ENCODE data around the gene CDC20B.

CDC20B gene

DNA sequence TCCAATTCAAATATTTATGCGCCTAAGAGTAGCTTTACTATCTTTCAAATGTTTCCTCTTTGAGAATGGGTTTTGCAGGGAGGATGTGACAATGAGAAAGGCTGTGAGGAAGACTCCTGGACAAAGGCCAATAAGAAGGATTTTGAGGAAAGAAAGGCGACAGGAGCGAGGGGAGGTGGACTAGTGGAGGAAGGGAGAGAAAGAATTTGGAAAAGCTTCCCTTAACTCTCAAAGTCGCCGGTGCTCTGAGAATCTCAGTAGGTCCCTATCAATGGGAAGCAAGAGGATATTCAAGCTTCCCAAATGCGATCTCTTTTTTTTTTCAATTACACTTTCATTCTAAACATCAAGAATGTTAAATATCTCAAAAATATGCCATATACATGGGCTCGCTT, 2.8 kb upstream of the CDC20B start:
- TF ChIP-seq, protein P1, sequence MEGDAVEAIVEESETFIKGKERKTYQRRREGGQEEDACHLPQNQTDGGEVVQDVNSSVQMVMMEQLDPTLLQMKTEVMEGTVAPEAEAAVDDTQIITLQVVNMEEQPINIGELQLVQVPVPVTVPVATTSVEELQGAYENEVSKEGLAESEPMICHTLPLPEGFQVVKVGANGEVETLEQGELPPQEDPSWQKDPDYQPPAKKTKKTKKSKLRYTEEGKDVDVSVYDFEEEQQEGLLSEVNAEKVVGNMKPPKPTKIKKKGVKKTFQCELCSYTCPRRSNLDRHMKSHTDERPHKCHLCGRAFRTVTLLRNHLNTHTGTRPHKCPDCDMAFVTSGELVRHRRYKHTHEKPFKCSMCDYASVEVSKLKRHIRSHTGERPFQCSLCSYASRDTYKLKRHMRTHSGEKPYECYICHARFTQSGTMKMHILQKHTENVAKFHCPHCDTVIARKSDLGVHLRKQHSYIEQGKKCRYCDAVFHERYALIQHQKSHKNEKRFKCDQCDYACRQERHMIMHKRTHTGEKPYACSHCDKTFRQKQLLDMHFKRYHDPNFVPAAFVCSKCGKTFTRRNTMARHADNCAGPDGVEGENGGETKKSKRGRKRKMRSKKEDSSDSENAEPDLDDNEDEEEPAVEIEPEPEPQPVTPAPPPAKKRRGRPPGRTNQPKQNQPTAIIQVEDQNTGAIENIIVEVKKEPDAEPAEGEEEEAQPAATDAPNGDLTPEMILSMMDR (IDR thresholded peaks at IDR 0.05; ENCODE audit: low read depth, low read length) = no peak
- peak overlapping the region; percentile 54 for H3K4me3 ChIP-seq (ENCODE audit: low read depth, low read length)

DNA sequence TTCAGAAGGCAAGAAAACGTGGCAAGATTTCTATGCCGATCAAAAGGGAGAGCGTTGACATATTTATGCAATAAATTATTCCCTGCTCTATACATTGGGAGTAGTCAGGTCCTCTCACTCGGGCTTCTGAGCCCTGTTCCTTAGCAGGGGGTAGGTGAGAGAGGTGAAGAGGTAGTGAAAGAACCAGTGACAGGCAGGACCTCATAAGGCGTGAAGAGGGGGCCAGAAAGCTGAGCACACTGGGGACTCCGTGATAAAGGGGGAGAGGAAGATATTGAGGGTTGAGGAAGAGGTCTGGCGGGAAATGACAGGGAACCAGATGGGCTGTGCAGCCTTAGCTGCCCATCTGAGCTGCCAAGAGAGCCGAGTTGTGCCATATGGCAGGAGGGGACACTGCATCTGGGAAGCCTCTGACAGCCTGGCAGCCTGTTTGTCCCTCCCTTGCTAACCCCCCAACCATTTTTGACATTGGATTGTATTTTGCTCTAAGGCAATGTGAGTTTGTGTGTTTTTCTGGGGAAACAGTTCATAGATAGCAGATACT, 782 bp upstream of the CDC20B start:
- H3K4me3 ChIP-seq (ENCODE audit: low read depth, low read length) = peak overlapping the region; percentile 65
- TF ChIP-seq, protein P1 (IDR thresholded peaks at IDR 0.05; ENCODE audit: low read depth, low read length) = no peak

DNA sequence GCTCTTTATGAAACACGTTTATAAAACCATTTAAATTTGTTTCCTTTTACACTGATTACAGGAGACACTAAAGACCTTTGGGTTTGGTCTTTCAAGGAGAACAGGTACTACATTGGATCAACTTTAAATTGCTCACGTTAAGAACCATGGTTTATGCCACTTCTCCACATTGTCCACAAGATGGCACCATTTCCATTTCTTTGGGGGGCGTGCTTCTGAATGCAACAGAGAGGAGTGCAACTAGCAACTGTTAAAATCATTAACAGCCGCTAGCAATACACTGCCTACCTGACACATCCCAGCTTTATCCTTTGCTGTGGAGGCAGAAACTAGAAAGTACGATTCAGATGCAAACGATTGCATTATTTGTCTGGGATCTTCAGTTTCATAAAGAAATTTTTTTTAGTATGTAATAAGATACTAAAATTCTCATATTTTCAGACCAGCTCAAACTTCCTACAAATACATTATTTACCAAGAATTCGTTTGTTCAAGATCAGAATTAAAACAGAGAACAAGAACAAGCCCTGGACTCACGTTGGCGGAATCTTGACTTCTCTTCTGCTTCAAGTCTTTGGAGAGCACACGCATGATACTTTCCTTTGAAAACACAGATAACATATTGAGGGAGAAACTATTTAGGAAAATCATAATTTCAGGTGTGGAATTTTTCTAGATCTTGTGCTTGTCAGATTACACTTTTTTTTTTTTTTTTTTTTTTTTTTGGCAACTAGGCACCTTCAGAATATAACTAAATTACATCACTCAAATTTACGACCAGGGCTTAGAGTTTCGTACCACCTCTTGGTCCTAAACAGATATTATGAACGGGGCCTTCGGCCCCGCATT, 702 bp downstream of the CDC20B start:
- TF ChIP-seq, protein P1 (IDR thresholded peaks at IDR 0.05; ENCODE audit: low read depth, low read length) = peak; percentile 58
- peak overlapping the region; percentile 65 for H3K4me3 ChIP-seq (ENCODE audit: low read depth, low read length)

DNA sequence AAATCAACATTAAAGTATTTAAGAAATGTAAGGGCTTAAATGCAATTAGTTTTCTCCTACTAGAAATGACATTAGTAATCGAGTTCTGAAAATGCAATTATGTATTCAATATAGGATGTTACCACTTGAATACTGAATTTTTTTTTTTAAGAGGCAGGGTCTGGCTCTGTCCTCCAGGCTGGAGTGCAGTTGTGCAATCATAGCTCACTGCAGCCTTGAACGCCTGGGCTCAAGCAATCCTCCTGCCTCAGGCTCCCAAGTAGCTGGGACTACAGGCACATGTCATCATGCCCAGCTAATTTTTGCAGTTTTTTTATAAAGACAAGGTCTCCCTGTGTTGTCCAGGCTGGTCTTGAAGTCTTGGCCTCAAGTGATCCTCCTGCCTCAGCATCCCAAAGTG, 1.5 kb downstream of the CDC20B start:
- no peak overlapping the region for H3K4me3 ChIP-seq (ENCODE audit: low read depth, low read length)
- TF ChIP-seq, protein P1 (IDR thresholded peaks at IDR 0.05; ENCODE audit: low read depth, low read length) = no peak

DNA sequence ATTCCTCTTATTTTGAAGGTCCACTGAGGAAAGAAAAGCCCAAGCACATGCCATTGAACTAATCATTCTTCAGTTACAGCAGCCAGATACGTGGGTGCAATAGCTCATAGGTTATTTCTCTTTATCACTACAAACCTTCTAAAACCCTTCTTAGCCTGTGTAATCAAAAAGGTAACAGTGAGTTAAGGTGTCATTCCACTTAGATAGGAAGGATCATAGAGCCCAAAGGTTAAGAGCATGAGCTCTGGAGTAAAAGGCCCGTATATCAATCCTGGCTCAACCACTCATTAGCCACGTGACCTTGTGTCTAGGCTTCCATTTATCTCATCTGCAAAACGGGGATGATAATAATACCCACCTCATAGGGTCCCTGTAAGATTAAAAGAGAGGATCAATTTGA, 10.3 kb downstream of the CDC20B start:
- no peak overlapping the region for H3K4me3 ChIP-seq (ENCODE audit: low read depth, low read length)
- TF ChIP-seq, protein P1 (IDR thresholded peaks at IDR 0.05; ENCODE audit: low read depth, low read length) = no peak

DNA sequence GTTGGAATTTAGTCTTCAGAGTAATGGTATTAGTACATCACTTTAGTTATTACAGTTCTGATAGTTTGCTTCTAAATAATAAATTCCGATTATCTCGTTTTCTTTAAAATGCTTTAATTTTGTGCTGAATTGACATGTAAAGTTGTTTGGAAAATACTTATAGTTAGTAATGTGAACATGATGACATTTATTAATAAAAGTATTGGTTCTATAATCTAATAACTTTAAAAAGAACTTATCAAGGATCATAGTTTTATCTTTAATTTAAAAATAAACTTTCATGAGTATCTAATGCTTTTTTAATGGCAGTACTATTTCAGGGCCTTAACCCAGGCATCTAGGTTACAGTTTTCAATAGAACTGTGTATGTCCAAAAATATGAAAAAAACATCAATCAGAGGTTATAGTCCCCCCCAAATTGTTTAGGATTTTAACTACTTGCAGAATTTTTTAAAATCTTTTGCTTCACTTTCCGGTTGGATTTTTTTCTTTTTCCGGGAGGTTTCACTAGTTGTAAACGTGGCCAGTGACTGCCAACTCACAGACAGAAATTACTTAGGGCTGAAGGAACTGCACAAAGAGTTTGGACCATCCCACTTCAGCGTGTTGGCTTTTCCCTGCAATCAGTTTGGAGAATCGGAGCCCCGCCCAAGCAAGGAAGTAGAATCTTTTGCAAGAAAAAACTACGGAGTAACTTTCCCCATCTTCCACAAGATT, 12.3 kb downstream of the CDC20B start:
- H3K4me3 ChIP-seq (ENCODE audit: low read depth, low read length) = peak overlapping the region; percentile 75
- TF ChIP-seq, protein P1 (IDR thresholded peaks at IDR 0.05; ENCODE audit: low read depth, low read length) = no peak

Measured in WI38 (cell line).